ENCODE results near the gene MYO15A.

Gene MYO15A

GRCh38 chr17:18157354-18157985 lies 48.9 kb downstream of the MYO15A start:
- no peak for TF ChIP-seq CTCF (IDR thresholded peaks at IDR 0.05; ENCODE audit: low read depth, low read length)
- DNase-seq (ENCODE audit: low read depth, low spot score): no peak
- in situ Hi-C loops (cut with HindIII; ENCODE audit: low sequenced_read_pairs): no loop called here
- no peak overlapping the region for H3K4me3 ChIP-seq (ENCODE audit: low read depth, low read length)

GRCh38 chr17:18158022-18158600 lies 49.6 kb downstream of the MYO15A start:
- peak overlapping the region; percentile 35 for H3K4me3 ChIP-seq (ENCODE audit: low read depth, low read length)
- peak; percentile 77 for DNase-seq (ENCODE audit: low read depth, low spot score)
- in situ Hi-C loops (cut with HindIII; ENCODE audit: low sequenced_read_pairs): no loop called here
- no peak for TF ChIP-seq CTCF (IDR thresholded peaks at IDR 0.05; ENCODE audit: low read depth, low read length)

- in situ Hi-C loops (cut with HindIII; ENCODE audit: low sequenced_read_pairs): no loop called here
These were observed 51.1 kb downstream of the MYO15A start for GRCh38 chr17:18159551-18160120.

GRCh38 chr17:18160128-18160856 lies 51.7 kb downstream of the MYO15A start:
- in situ Hi-C loops (cut with HindIII; ENCODE audit: low sequenced_read_pairs): no loop called here
- no peak for TF ChIP-seq CTCF (IDR thresholded peaks at IDR 0.05; ENCODE audit: low read depth, low read length)
- no peak for DNase-seq (ENCODE audit: low read depth, low spot score)
- H3K4me3 ChIP-seq (ENCODE audit: low read depth, low read length): no peak overlapping the region

More at GRCh38 chr17:18159551-18160120, 51.1 kb downstream of the MYO15A start:
- no peak for DNase-seq (ENCODE audit: low read depth, low spot score)
- H3K4me3 ChIP-seq (ENCODE audit: low read depth, low read length): no peak overlapping the region
- TF ChIP-seq CTCF (IDR thresholded peaks at IDR 0.05; ENCODE audit: low read depth, low read length): no peak

- TF ChIP-seq CTCF (IDR thresholded peaks at IDR 0.05; ENCODE audit: low read depth, low read length): no peak
- in situ Hi-C loops (cut with HindIII; ENCODE audit: low sequenced_read_pairs): no loop called here
- no peak for DNase-seq (ENCODE audit: low read depth, low spot score)
- no peak overlapping the region for H3K4me3 ChIP-seq (ENCODE audit: low read depth, low read length)
These were observed 52.9 kb downstream of the MYO15A start for GRCh38 chr17:18161207-18162145.

- H3K4me3 ChIP-seq (ENCODE audit: low read depth, low read length): no peak overlapping the region
- in situ Hi-C loops (cut with HindIII; ENCODE audit: low sequenced_read_pairs): no loop called here
- no peak for TF ChIP-seq CTCF (IDR thresholded peaks at IDR 0.05; ENCODE audit: low read depth, low read length)
- no peak for DNase-seq (ENCODE audit: low read depth, low spot score)
These were observed 55.0 kb downstream of the MYO15A start for GRCh38 chr17:18163547-18163946.

Measured in astrocyte of the spinal cord (primary cell).